ENCODE measurements around the gene DMTF1. TPM values are rescaled to one million over a fixed set of nuclear protein-coding genes. Genes with fewer than 3 reads are reported as not detected.
"Not testable (repeated sequence)": the region's sequence is repeated elsewhere in the genome, so short reads cannot be mapped to it uniquely, and the experiment has no call there.

Gene DMTF1
- total RNA-seq, 1 donor from 2014 or later: 70.9 TPM

GRCh38 chr7:87204933-87205332 is 52.7 kb downstream of the DMTF1 start:
- no peak for DNase-seq (ENCODE audit: low read depth)
- H3K4me3 ChIP-seq (ENCODE audit: low read depth, low read length): no peak overlapping the region
- TF ChIP-seq, protein P1, sequence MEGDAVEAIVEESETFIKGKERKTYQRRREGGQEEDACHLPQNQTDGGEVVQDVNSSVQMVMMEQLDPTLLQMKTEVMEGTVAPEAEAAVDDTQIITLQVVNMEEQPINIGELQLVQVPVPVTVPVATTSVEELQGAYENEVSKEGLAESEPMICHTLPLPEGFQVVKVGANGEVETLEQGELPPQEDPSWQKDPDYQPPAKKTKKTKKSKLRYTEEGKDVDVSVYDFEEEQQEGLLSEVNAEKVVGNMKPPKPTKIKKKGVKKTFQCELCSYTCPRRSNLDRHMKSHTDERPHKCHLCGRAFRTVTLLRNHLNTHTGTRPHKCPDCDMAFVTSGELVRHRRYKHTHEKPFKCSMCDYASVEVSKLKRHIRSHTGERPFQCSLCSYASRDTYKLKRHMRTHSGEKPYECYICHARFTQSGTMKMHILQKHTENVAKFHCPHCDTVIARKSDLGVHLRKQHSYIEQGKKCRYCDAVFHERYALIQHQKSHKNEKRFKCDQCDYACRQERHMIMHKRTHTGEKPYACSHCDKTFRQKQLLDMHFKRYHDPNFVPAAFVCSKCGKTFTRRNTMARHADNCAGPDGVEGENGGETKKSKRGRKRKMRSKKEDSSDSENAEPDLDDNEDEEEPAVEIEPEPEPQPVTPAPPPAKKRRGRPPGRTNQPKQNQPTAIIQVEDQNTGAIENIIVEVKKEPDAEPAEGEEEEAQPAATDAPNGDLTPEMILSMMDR (conservative IDR thresholded peaks at IDR 0.05; ENCODE audit: low read depth, low read length): no peak

DNA sequence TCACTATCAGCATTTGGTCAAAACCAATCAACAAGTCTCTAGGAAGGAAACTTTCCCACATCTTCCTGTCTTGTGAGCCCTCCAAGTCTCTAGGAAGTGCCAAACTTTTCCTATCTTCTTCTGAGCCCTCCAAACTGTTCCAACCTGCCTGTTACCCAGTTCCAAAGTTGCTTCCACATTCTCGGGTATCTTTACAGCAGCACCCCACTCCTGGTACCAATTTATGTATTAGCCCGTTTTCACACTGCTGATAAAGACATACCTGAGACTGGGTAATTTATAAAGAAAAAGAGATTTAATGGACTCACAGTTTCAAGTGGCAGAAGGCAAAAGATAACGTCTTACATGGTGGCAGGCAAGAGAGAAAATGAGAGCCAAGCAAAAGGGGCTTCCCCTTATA is 53.4 kb downstream of the DMTF1 start:
- not testable (repeated sequence) for DNase-seq (ENCODE audit: low read depth); H3K4me3 ChIP-seq (ENCODE audit: low read depth, low read length)

GRCh38 chr7:87206361-87206760 is 54.1 kb downstream of the DMTF1 start:
- DNase-seq (ENCODE audit: low read depth): no peak
- H3K4me3 ChIP-seq (ENCODE audit: low read depth, low read length): no peak overlapping the region
- TF ChIP-seq, protein P1 (conservative IDR thresholded peaks at IDR 0.05; ENCODE audit: low read depth, low read length): no peak

DNA sequence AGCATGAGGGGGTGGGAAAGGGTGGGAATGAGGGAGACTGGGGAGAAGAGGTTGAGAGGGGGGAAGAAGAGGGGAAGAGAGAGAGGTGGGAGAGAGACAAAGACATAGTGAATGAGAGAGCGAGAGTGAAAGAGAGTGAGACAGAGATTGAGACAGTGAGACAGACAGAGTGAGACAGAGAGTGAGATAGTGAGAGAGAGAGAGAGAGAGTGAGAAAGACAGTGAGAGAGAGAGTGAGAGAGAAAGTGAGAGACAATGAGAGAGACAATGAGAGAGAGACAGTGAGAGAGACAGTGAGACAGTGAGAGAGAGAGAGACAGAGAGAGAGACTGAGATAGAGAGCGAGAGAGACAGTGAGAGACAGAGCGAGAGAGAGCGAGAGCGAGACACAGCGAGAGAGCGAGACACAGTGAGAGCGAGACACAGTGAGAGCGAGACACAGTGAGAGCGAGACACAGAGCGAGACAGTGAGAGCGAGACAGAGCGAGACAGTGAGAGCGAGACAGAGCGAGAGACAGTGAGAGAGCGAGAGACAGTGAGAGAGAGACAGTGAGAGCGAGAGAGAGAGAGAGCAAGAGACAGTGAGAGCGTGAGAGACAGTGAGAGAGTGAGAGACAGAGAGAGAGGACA is 57.2 kb downstream of the DMTF1 start:
- TF ChIP-seq, protein P1 (conservative IDR thresholded peaks at IDR 0.05; ENCODE audit: low read depth, low read length): no peak
- DNase-seq (ENCODE audit: low read depth): no peak

DNA sequence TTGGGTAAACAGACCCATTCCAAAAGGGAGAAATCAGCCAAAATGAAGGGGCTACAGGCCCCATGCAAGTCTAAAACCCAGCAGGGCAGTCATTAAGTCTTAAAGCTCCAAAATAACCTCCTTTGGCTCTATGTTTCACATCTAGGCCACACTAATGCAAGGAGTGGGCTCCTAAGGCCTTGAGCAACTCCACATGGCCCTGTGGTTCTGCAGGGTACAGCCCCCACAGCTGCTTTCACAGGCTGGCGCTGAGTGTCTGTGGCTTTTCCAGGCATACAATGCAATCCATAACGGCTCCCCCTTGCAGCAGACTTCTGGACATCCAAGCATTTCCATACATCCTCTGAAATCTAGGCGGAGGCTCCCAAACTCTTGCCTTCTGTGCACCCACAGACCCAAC is 58.3 kb downstream of the DMTF1 start:
- TF ChIP-seq, protein P1 (conservative IDR thresholded peaks at IDR 0.05; ENCODE audit: low read depth, low read length): no peak
- no peak overlapping the region for H3K4me3 ChIP-seq (ENCODE audit: low read depth, low read length)
- no peak for DNase-seq (ENCODE audit: low read depth)

More for the DNA sequence above, 57.2 kb downstream of the DMTF1 start:
- H3K4me3 ChIP-seq (ENCODE audit: low read depth, low read length): no peak overlapping the region

DNA sequence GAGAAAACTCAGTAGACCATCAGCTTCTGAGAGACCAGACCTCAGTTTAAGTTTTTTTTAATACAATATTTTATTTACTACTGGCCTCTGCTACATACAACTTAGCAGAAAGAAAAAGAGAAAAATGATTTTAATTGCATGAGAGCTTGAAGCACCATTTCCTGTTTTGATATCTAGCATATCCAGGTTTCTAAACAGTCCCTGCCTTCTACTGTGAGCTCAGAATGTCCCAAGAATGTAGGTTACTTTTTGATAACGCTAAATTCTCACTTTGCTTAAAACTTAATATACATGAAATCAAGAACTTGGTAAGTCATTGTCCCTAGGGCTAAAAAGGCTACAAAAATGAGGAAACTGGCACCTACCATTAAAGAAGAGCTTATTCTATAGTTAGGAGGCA is 60.2 kb downstream of the DMTF1 start:
- TF ChIP-seq, protein P1 (conservative IDR thresholded peaks at IDR 0.05; ENCODE audit: low read depth, low read length): no peak
- no peak for DNase-seq (ENCODE audit: low read depth)
- no peak overlapping the region for H3K4me3 ChIP-seq (ENCODE audit: low read depth, low read length)

- no peak overlapping the region for H3K4me3 ChIP-seq (ENCODE audit: low read depth, low read length)
- TF ChIP-seq, protein P1 (conservative IDR thresholded peaks at IDR 0.05; ENCODE audit: low read depth, low read length): no peak
- DNase-seq (ENCODE audit: low read depth): no peak
Observed at GRCh38 chr7:87213252-87213651, 61.0 kb downstream of the DMTF1 start.

All from epithelial cell of proximal tubule (primary cell).